Transverse colon (tissue), 4 donors: ENCODE data around the gene GNAT3.

Experiments
- CTCF ChIP-seq, 5 experiments: fragments of 200-600 bp in 3 of 5; fragments of 450-650 bp in 2 of 5; sonication (generic) in 3 of 5; IDR thresholded peaks; 1 replicate in 2 of 5; 2 replicates in 3 of 5; pipeline ENCODE4 v1.5.1; 2016 to 2017; ENCODE audit warnings: antibody characterized with exemption in 5 of 5, inconsistent platforms in 3 of 5, mild to moderate bottlenecking in 2 of 5, moderate library complexity in 1 of 5
- EP300 ChIP-seq: sonication (generic); formaldehyde crosslinking; IDR thresholded peaks from one replicate; pipeline ENCODE4 v1.6.1; 2017; ENCODE audit warnings: antibody characterized with exemption, low read depth
- POLR2A ChIP-seq: fragments of 450-650 bp; IDR thresholded peaks from one replicate; pipeline ENCODE4 v1.6.1; 2016; ENCODE audit warnings: antibody characterized with exemption, mild to moderate bottlenecking, moderate library complexity
- POLR2AphosphoS5 ChIP-seq, 3 donors: sonication (generic); formaldehyde crosslinking; IDR thresholded peaks; one replicate each; pipeline ENCODE4 v1.6.1; 2016; ENCODE audit warnings: antibody characterized with exemption in 3 of 3

GRCh38 chr7:80536426-80536825 is 24.6 kb upstream of the GNAT3 start:
- no peak for TF ChIP-seq POLR2AphosphoS5 (IDR thresholded peaks at IDR 0.05)
- TF ChIP-seq CTCF (IDR thresholded peaks at IDR 0.05): no peak
- TF ChIP-seq POLR2A: no peak
- no peak for TF ChIP-seq EP300
